OCI-LY7 (cell line): Measurements from ENCODE around the gene WDCP.

ENCODE experiments used
- CTCF ChIP-seq: fragments of 200-600 bp; sonication (generic); conservative IDR thresholded peaks from 2 replicates; pipeline ENCODE4 v1.5.1; 2014; ENCODE audit warnings: mild to moderate bottlenecking, antibody characterized with exemption, low read length, moderate library complexity, mixed read lengths
- EZH2phosphoT487 ChIP-seq: fragments of 200-600 bp; sonication (generic); IDR thresholded peaks from 2 replicates; pipeline ENCODE4 v1.6.1; 2018; ENCODE audit warnings: low read depth, borderline replicate concordance, mild to moderate bottlenecking, mixed run types, antibody characterized with exemption, low read length, moderate library complexity, mixed read lengths

- TF ChIP-seq CTCF (no peak), EZH2phosphoT487 (no peak)
These were observed 3.1 kb upstream of the WDCP start for GRCh38 chr2:24050041-24050979.
